ENCODE results near the gene IL7R. TPM values are rescaled to one million over a fixed set of nuclear protein-coding genes. Genes with fewer than 3 reads are reported as not detected.

IL7R gene
- total RNA-seq, 3 donors from 2014 or later, result 10.1 to 26.1 (median 16.7) TPM

- Histone ChIP-seq H3K27me3 (no peaks in the 10 kb centered on the region), H3K4me3 (no peak overlapping the region), H3K9me3 (no peaks in the 10 kb centered on the region), H3K27ac (no peak overlapping the region), H3K36me3 (no peaks in the 10 kb centered on the region), H3K4me1 (no peaks in the 10 kb centered on the region)
- no peak for DNase-seq (ENCODE audit: low spot score in 2 of 2)
- TF ChIP-seq, protein P1, sequence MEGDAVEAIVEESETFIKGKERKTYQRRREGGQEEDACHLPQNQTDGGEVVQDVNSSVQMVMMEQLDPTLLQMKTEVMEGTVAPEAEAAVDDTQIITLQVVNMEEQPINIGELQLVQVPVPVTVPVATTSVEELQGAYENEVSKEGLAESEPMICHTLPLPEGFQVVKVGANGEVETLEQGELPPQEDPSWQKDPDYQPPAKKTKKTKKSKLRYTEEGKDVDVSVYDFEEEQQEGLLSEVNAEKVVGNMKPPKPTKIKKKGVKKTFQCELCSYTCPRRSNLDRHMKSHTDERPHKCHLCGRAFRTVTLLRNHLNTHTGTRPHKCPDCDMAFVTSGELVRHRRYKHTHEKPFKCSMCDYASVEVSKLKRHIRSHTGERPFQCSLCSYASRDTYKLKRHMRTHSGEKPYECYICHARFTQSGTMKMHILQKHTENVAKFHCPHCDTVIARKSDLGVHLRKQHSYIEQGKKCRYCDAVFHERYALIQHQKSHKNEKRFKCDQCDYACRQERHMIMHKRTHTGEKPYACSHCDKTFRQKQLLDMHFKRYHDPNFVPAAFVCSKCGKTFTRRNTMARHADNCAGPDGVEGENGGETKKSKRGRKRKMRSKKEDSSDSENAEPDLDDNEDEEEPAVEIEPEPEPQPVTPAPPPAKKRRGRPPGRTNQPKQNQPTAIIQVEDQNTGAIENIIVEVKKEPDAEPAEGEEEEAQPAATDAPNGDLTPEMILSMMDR (IDR thresholded peaks at IDR 0.05), result no peak
- TF ChIP-seq POLR2AphosphoS5 (IDR thresholded peaks at IDR 0.05) (no peak), POLR2A (IDR thresholded peaks at IDR 0.05) (no peak)
- intact Hi-C loops (cut with DNase I; ENCODE audit: low total_unique reads), result no loop called here
These were observed 42.4 kb downstream of the IL7R start for GRCh38 chr5:35898952-35899660.

DNA sequence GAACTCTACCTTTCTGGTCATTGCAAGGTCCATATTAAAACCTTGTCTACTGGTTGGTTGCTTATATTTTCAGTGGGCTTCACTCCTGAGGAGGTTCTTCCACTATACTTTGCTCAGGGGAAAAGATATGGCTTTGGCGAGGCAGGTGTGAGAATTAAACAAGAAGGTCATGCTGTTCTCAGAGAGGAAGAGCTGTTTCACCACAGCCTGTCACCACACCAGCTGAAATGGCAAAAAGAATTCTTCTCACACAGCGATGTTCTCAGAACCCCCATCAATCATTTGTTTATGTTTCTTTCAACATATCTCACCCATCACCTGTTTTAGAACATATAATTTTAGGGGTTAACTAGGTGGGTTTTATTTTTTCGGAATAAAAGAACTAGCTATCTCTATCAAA is 43.1 kb downstream of the IL7R start:
- intact Hi-C loops (cut with DNase I; ENCODE audit: low total_unique reads), result no loop called here
- H3K27ac ChIP-seq, result no peak overlapping the region

GRCh38 chr5:35900972-35901695 is 44.4 kb downstream of the IL7R start:
- intact Hi-C loops (cut with DNase I; ENCODE audit: low total_unique reads), result no loop called here
- Histone ChIP-seq H3K27me3 (no peaks in the 10 kb centered on the region), H3K4me3 (no peak overlapping the region), H3K36me3 (no peaks in the 10 kb centered on the region), H3K27ac (no peak overlapping the region), H3K9me3 (no peaks in the 10 kb centered on the region), H3K4me1 (no peaks in the 10 kb centered on the region)
- no peak for DNase-seq (ENCODE audit: low spot score in 2 of 2)
- TF ChIP-seq POLR2A (IDR thresholded peaks at IDR 0.05) (no peak), POLR2AphosphoS5 (IDR thresholded peaks at IDR 0.05) (no peak)
- TF ChIP-seq, protein P1 (IDR thresholded peaks at IDR 0.05), result no peak

More for the DNA sequence above, 43.1 kb downstream of the IL7R start:
- Histone ChIP-seq H3K4me3 (no peak overlapping the region), H3K4me1 (no peaks in the 10 kb centered on the region), H3K27me3 (no peaks in the 10 kb centered on the region), H3K36me3 (no peaks in the 10 kb centered on the region), H3K9me3 (no peaks in the 10 kb centered on the region)
- no peak for DNase-seq (ENCODE audit: low spot score in 2 of 2)
- TF ChIP-seq POLR2AphosphoS5 (IDR thresholded peaks at IDR 0.05) (no peak), POLR2A (IDR thresholded peaks at IDR 0.05) (no peak)
- TF ChIP-seq, protein P1 (IDR thresholded peaks at IDR 0.05), result no peak

GRCh38 chr5:35902046-35902672 is 45.5 kb downstream of the IL7R start:
- no peak for DNase-seq (ENCODE audit: low spot score in 2 of 2)
- Histone ChIP-seq H3K27ac (no peak overlapping the region), H3K4me1 (no peaks in the 10 kb centered on the region), H3K27me3 (no peaks in the 10 kb centered on the region), H3K36me3 (no peaks in the 10 kb centered on the region), H3K4me3 (no peak overlapping the region), H3K9me3 (no peaks in the 10 kb centered on the region)
- TF ChIP-seq POLR2A (IDR thresholded peaks at IDR 0.05), result no peak
- intact Hi-C loops (cut with DNase I; ENCODE audit: low total_unique reads), result no loop called here

GRCh38 chr5:35903631-35904203 is 47.0 kb downstream of the IL7R start:
- H3K9me3 ChIP-seq, result no peaks in the 10 kb centered on the region
- no peak overlapping the region for H3K4me3 ChIP-seq
- no peak for DNase-seq (ENCODE audit: low spot score in 2 of 2)
- no peaks in the 10 kb centered on the region for H3K36me3 ChIP-seq
- no peaks in the 10 kb centered on the region for H3K27me3 ChIP-seq
- TF ChIP-seq, protein P1 (IDR thresholded peaks at IDR 0.05), result no peak
- TF ChIP-seq POLR2A (IDR thresholded peaks at IDR 0.05) (no peak), POLR2AphosphoS5 (IDR thresholded peaks at IDR 0.05) (no peak)
- no peak overlapping the region for H3K27ac ChIP-seq
- intact Hi-C loops (cut with DNase I; ENCODE audit: low total_unique reads), result no loop called here
- H3K4me1 ChIP-seq, result no peaks in the 10 kb centered on the region

Data from breast epithelium (tissue), 4 donors.